HG02981 (cell line): Measurements from ENCODE around the gene GDF11.
A peak's percentile ranks its signal among the peaks of the same experiment; 100 is the strongest.

Source experiments
- ATAC-seq: cut with Tn5 transposase; IDR thresholded peaks from one replicate; pipeline ENCODE4 v1.9.1; 2021; ENCODE audit warnings: mild to moderate bottlenecking, moderate library complexity; ENCODE audit not compliant: unreplicated experiment

GDF11 gene

GRCh38 chr12:55742719-55743405 lies at the start of gene GDF11:
Gene GDF11, plus strand, starts transcription at chr12:55743122. Its CDS starts 195 bp downstream, at chr12:55743317.
- peak; percentile 29 for ATAC-seq

GRCh38 chr12:55693323-55694187 lies 49.4 kb upstream of the GDF11 start:
- ATAC-seq, result no peak

- no peak for ATAC-seq
These were observed 48.8 kb upstream of the GDF11 start for GRCh38 chr12:55694188-55694515.

- no peak for ATAC-seq
These were observed 48.3 kb upstream of the GDF11 start for GRCh38 chr12:55694651-55695050.

GRCh38 chr12:55695349-55695748 lies 47.6 kb upstream of the GDF11 start:
- ATAC-seq, result no peak

GRCh38 chr12:55696141-55696540 lies 46.8 kb upstream of the GDF11 start:
- no peak for ATAC-seq

GRCh38 chr12:55696796-55697462 lies 46.0 kb upstream of the GDF11 start:
- no peak for ATAC-seq

GRCh38 chr12:55697686-55698085 lies 45.2 kb upstream of the GDF11 start:
- no peak for ATAC-seq

- no peak for ATAC-seq
These were observed 44.5 kb upstream of the GDF11 start for GRCh38 chr12:55698241-55698955.

GRCh38 chr12:55698965-55699364 lies 44.0 kb upstream of the GDF11 start:
- ATAC-seq, result no peak

GRCh38 chr12:55699471-55700055 lies 43.4 kb upstream of the GDF11 start:
- no peak for ATAC-seq

- no peak for ATAC-seq
These were observed 42.5 kb upstream of the GDF11 start for GRCh38 chr12:55700255-55701018.

GRCh38 chr12:55702861-55703260 lies 40.1 kb upstream of the GDF11 start:
- no peak for ATAC-seq

- no peak for ATAC-seq
These were observed 39.6 kb upstream of the GDF11 start for GRCh38 chr12:55703288-55703687.

- no peak for ATAC-seq
These were observed 38.8 kb upstream of the GDF11 start for GRCh38 chr12:55703901-55704761.

- ATAC-seq, result no peak
These were observed 37.9 kb upstream of the GDF11 start for GRCh38 chr12:55704824-55705718.

GRCh38 chr12:55705782-55706402 lies 37.0 kb upstream of the GDF11 start:
- no peak for ATAC-seq
